HL-60 (cell line): Measurements from ENCODE around the gene CELF2.

Experiments used
- DNase-seq, 2 experiments: peaks; one replicate each; pipeline ENCODE4 v3.0.0-alpha.2; 2010 to 2020; ENCODE audit warnings: low read depth in 1 of 2, low spot score in 1 of 2
- H3K27ac ChIP-seq: fragments of 250-450 bp; sonication (Bioruptor Pico); replicated peaks from 2 replicates; pipeline ENCODE4 v1.5.1; 2020; ENCODE audit warnings: mild to moderate bottlenecking, moderate library complexity
- H3K27me3 ChIP-seq: fragments of 250-450 bp; sonication (Bioruptor Pico); 2 replicates; pipeline ENCODE4 v1.5.1; 2021; ENCODE audit warnings: mild to moderate bottlenecking, moderate library complexity; ENCODE audit not compliant: insufficient read depth, poor library complexity, severe bottlenecking
- H3K4me3 ChIP-seq: replicated peaks from 2 replicates; pipeline ENCODE4 v1.5.1; 2011; ENCODE audit warnings: mild to moderate bottlenecking, control low read depth, low read length; ENCODE audit not compliant: insufficient read depth
- CTCF ChIP-seq: IDR thresholded peaks from one replicate; pipeline ENCODE4 v1.5.1; 2011; ENCODE audit warnings: low read length, control low read depth, inconsistent platforms; ENCODE audit not compliant: insufficient read depth
- GABPA ChIP-seq: IDR thresholded peaks from 2 replicates; pipeline ENCODE4 v1.6.1; 2012; ENCODE audit warnings: low read depth
- POLR2AphosphoS5 ChIP-seq: IDR thresholded peaks from 2 replicates; pipeline ENCODE4 v1.6.1; 2012; ENCODE audit warnings: low read depth
- REST ChIP-seq: IDR thresholded peaks from 2 replicates; pipeline ENCODE4 v1.6.1; 2012; ENCODE audit warnings: low read depth; ENCODE audit not compliant: insufficient replicate concordance
- SPI1 ChIP-seq: IDR thresholded peaks from 2 replicates; pipeline ENCODE4 v1.6.1; 2012; ENCODE audit warnings: low read depth, mild to moderate bottlenecking, borderline replicate concordance

The CELF2 gene

GRCh38 chr10:11114269-11114668, 96.6 kb downstream of the CELF2 start:
- no peaks in the 10 kb centered on the region for H3K27me3 ChIP-seq
- TF ChIP-seq GABPA = no peak
- no peak for TF ChIP-seq SPI1
- no peak for TF ChIP-seq REST
- no peak for TF ChIP-seq CTCF
- TF ChIP-seq POLR2AphosphoS5 = no peak
- H3K4me3 ChIP-seq = no peak overlapping the region
- H3K27ac ChIP-seq = no peak overlapping the region
- no peak for DNase-seq

GRCh38 chr10:11115337-11115736, 97.7 kb downstream of the CELF2 start:
- no peaks in the 10 kb centered on the region for H3K27me3 ChIP-seq
- TF ChIP-seq REST = no peak
- TF ChIP-seq GABPA = no peak
- no peak for TF ChIP-seq SPI1
- no peak for TF ChIP-seq CTCF
- TF ChIP-seq POLR2AphosphoS5 = no peak
- H3K27ac ChIP-seq = no peak overlapping the region
- DNase-seq = no peak
- no peak overlapping the region for H3K4me3 ChIP-seq

GRCh38 chr10:11116361-11116760, 98.7 kb downstream of the CELF2 start:
- no peak for DNase-seq
- Histone ChIP-seq H3K27ac (no peak overlapping the region), H3K4me3 (no peak overlapping the region), H3K27me3 (no peaks in the 10 kb centered on the region)
- TF ChIP-seq REST = no peak
- no peak for TF ChIP-seq POLR2AphosphoS5
- no peak for TF ChIP-seq SPI1
- no peak for TF ChIP-seq GABPA
- TF ChIP-seq CTCF = no peak
